Epithelial cell of esophagus (primary cell): Measurements from ENCODE around the gene ERN1.

ENCODE experiments used
- DNase-seq: peaks from one replicate; pipeline ENCODE4 v3.0.0; 2010; ENCODE audit warnings: low read depth
- H3K4me3 ChIP-seq: 2 replicates; pipeline ENCODE4 v1.5.1; 2011; ENCODE audit warnings: mild to moderate bottlenecking, low read length, control low read depth
- TF ChIP-seq, protein P1 (sequence below): IDR thresholded peaks from 2 replicates; pipeline ENCODE4 v1.5.1; 2011; ENCODE audit warnings: low read depth, mild to moderate bottlenecking, low read length, control low read depth, inconsistent platforms; ENCODE audit not compliant: insufficient read depth; ENCODE audit errors: missing control alignments

Gene ERN1

DNA sequence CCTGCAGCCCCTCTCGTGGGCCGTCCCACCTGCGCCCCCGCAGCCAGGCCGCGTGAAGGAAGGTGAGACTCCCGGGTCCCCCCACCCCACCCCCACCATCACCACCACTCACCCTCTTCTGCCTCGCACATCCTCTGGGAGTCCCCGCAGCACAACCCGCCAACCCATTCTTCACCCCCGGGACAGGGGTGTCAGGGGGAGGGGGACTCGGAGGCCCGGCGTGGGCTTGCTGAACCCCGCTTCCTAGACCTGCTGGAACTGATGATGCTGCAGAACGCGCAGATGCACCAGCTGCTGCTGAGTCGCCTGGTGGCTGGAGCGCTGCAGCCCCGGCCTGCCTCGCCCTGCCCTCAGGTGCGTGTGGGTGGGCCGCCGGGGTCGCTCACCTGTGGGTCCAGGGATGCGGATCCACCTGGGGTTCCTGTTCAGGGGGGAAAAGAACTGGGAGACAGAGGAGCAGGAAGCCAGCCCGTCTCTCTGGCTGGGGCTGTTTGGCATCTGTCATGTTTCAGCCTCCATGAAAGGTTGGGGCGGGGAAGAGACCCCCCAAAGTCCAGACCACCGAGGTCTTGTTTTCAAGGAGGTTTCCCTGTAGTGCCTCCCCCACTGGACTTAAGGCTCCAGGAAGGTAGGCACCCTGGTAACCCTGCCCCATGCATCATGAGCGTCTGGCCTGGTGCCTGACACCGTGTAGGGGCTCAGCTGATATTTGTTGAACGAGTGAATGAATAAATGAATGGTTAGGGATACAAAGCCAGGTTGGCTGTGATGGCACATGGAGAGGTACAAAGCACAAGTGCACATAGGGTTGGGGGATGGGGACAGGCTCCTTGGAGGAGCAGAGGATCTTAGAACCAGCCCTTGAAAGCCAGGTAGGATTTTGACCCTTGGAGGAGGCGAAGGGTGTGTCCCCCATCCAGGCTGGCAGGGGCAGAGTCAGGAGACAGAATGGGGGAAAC lies 130.9 kb downstream of the ERN1 start:
- peak overlapping the region; percentile 50 for H3K4me3 ChIP-seq
- no peak for DNase-seq

DNA sequence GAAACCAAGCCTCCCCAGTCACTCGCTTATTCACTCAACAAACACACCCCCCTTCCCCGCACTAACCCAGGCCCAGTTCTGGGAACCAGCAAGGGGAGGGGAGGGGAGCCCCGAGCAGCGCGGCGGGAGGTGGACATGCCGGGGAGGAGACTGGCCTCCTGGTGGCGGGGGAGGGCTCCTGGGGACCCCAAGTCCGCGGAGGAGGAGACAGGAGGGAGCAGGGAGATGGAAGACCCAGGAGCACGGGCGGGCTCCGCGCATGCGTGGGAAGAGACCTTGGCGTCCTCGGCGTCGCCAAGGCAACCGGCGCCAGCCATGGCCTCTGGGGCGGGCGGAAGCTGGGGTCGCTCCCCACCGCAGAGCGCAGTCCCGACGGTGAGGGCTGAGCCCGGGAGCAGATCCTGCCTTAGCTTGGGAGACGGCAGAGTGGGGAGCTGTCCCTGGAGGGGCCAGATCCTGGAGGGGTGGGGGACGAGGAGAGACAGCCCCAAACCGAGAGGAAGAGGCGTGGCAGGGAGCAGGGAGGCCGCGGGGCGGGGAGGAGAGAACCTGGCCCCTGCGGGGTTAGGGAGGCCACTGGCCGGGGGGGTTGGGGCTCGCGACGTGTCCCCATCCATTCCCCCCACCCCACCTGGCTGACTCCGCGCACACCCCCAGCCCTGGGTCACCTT lies 131.8 kb downstream of the ERN1 start, which contains the start of gene PRR29:
Gene PRR29, plus strand, starts transcription at position 302 of the 671 bp plus-strand sequence. Its CDS starts 14 bp downstream, at position 316.
- TF ChIP-seq, protein P1, sequence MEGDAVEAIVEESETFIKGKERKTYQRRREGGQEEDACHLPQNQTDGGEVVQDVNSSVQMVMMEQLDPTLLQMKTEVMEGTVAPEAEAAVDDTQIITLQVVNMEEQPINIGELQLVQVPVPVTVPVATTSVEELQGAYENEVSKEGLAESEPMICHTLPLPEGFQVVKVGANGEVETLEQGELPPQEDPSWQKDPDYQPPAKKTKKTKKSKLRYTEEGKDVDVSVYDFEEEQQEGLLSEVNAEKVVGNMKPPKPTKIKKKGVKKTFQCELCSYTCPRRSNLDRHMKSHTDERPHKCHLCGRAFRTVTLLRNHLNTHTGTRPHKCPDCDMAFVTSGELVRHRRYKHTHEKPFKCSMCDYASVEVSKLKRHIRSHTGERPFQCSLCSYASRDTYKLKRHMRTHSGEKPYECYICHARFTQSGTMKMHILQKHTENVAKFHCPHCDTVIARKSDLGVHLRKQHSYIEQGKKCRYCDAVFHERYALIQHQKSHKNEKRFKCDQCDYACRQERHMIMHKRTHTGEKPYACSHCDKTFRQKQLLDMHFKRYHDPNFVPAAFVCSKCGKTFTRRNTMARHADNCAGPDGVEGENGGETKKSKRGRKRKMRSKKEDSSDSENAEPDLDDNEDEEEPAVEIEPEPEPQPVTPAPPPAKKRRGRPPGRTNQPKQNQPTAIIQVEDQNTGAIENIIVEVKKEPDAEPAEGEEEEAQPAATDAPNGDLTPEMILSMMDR, result no peak
- H3K4me3 ChIP-seq, result peak within 1 kb of the TSS; percentile 50

More for the DNA sequence above, 130.9 kb downstream of the ERN1 start:
- TF ChIP-seq, protein P1, result no peak

DNA sequence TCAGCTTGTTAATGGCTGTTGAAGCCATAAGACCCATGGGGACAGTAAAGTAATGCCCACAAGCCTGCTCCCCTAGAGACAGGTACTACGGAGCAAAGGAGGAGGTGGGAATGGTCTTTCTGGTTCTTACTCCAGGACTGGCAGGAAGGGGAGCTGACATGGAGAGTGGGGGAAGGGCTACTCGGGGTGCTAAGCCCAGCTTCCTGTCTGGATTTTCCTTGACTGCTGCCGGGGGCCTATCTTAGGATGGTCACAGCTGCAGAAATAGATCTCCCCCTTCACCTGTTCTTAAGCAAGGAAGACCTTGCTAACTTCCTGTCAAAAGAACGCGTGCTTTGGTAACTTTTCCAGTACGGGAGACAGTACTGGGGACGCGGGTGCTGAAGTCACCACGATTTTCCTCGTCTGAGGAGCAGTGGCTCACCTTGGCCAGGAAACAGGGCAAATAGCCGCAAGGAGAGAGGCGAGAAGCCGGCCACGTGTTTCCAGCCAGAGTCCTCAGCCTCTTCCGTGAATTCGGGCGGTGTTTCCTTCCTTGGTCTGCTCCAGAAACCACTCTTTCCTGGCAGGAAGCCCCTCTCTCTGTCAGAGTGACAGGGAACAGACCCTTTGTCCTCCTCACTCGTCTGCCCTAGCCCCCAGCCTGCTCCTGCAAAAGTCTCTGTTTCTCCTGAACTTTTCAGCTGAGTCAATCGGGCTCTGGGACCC lies 132.4 kb downstream of the ERN1 start:
- TF ChIP-seq, protein P1, result no peak
- H3K4me3 ChIP-seq, result no peak overlapping the region
- DNase-seq, result no peak

More for the DNA sequence above, 131.8 kb downstream of the ERN1 start, which contains the start of gene PRR29:
- peak; percentile 42 for DNase-seq

DNA sequence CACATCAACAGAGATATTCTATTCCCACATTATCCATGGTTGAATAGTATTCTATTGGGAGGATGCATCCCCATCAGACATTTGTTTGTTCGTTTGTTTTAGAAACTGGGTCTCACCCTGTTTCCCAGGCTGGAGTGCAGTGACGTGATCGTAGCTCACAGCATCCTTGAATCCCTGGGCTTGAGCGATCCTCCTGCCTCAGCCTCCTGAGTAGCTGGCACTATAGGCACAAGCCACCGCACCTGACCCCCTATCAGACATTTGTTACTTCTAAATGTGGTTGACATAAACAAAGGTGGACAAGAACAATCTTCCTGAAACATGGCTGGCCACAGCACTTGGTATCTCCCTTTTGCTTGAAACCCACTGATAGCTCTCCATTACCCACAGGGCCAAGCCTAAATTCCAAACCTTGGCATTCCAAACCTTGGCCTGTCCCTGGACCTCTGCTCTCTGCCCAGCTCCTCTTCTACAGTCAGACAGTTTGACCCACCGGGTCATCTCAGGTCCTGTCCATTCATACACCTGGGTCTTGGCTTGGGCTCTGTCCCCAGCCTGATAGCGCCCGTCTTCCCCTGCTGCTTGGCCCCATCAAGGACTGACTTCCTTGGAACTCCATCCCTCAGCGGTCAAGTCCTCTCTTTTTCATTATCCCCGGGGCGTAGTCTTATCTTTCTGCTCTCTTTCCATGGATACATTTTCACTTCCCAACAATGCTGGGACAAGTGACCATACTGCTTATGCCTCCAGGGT lies 133.3 kb downstream of the ERN1 start:
- TF ChIP-seq, protein P1, result no peak
- no peak overlapping the region for H3K4me3 ChIP-seq
- DNase-seq, result no peak

DNA sequence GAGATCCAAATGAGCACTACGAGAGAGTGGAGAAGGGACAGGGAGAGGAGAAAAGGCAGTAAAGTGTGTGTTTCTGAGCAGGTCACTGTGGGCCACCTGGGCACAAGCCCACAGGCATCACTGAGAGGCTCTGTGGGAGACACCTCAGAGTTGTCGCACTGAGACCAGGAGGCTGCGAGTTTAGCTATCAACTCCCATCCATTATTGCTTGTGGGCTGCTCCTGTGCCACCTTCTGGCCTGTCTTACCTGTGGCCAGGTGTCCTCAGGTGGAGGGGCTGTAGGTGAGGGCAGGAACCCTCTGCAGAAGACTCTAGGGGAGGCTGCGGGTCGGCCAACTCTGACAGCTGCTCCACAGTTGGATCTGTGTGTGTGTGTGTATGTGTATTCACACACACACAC lies 134.3 kb downstream of the ERN1 start:
- no peak for DNase-seq
- TF ChIP-seq, protein P1, result no peak
- no peak overlapping the region for H3K4me3 ChIP-seq
